CD4-positive, alpha-beta T cell treated with Interleukin-6 at 100 ng/mL for 8 hours (primary cell): ENCODE results near the gene ADRA2B.

Source experiments
- DNase-seq: peaks from one replicate; pipeline ENCODE4 v3.0.0-alpha.2; 2020; ENCODE audit warnings: mixed read lengths, low spot score

Gene ADRA2B

DNA sequence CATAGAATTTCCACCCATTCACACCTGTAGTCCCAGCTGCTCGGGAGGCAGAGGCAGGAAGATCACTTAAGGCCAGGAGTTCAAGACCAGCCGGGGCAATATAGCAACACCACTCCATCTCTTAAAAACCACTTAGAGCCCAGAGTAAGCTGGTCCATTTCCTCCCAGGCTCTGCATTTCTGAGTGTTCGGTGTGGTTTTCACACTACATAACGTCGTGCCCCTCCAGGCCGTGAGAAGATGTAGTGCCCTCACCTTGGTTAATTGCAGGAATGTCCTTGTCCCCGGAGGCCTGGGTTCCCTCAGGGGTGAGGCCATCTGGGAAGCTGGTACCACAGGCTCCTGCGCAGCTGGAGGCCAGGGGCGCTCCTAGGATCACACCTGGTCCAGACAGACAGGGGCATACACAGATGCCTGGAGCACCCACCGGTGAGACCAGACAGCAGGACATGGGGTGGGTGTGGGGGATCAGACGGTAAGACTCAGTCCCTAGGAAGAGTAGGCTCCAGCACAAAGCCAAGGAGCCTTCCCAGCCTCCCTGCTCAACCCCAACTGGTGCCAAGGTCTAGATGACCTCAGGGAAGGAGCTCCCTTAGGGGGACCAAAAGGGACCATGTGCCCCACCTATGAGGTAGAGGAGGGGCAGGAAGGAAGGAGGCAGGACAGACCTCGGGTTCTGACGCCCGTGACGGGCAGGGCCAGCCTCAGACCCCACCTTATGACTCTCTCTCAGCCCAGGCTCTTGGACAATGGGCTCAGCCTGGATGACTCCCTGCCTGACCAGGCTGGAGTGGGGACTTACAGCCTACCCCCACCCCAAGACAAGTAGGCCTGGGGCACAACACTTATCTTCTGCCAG lies 21.2 kb upstream of the ADRA2B start:
- no peak for DNase-seq

DNA sequence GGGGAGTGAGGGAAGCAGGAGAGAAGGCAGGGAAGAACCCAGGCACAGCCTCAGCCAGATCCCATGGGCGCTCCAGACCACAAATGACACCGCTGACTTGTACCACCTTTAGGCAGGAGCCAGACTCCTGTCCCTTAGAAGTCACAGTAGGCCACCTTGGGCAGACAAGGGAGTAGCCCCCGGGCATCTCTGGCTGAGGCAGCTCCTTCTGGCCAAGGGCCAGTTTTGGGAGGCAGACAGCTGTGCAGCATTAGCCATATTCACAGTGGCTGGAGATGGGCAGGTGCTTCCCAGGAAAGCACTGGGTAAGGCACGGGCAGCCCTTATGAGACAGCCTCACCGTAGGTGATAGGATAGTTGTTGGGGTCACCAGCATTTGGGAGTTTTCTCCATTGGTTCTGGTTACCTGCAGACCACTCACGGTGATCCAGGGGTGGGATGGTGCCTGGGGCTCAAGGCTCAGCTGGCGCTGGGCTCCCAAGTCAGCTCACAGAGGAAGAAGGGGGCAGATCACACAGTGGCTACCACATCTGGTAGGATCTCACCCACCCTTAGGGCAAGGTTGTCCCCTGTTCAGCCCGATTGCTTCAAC lies 19.9 kb upstream of the ADRA2B start:
- no peak for DNase-seq

DNA sequence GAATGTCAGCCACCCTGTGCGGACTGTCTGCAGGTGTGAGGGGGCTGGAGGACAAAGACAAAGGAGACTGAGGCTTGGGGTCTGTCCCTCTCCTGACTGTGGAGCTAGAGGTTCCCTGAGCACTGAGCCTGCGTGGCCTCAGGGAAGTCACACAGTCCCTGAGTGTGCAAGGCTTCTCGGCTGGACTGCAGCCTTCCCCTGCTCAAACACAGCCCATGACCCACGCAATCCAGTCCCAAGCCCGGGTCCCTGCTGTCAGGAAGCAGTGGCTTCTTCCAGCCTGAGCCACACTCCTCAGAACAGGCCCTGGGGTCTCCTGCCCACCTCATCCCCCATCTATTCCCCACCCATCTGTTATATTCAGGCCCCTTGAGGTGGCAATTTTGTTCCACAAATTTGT lies 19.2 kb upstream of the ADRA2B start:
- no peak for DNase-seq

DNA sequence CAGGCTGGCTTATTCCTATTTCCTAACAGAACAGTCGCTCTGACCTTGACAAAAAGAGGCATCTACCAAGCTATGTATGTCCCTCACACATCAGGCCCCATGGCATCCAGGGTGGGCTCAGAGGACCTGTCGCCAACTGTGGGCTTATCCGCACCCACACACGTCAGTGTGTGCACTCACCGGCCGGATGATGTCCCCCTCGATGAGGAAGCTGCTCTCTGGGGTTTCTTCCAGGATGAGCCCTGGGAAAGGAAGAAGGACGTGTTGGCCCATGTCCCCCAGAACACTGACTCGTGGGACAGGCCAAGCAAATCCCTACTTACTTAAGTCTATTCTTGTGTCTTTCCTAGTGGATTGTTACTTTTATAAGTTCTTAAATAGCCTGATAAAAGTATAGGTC lies 18.8 kb upstream of the ADRA2B start:
- DNase-seq = no peak

DNA sequence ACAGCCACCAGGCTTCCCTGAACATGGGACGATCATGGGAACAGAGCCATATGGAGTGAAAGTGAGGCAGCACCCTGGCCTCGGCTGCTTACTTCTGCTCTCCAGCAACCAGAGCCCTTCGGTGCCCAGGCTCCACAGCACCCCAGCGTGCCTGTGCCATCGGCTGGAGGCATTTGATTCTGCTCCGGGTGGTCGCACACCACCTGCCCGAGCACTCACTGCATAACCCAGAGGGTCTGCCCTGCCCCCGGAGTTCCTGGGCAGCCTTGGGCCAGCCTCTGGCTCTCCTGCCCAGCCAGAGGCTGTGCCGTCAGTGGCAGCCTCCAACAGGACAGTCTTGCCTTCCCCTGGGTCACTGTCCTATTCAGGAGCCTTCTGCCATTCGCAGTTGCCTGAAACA lies 18.1 kb upstream of the ADRA2B start:
- no peak for DNase-seq

DNA sequence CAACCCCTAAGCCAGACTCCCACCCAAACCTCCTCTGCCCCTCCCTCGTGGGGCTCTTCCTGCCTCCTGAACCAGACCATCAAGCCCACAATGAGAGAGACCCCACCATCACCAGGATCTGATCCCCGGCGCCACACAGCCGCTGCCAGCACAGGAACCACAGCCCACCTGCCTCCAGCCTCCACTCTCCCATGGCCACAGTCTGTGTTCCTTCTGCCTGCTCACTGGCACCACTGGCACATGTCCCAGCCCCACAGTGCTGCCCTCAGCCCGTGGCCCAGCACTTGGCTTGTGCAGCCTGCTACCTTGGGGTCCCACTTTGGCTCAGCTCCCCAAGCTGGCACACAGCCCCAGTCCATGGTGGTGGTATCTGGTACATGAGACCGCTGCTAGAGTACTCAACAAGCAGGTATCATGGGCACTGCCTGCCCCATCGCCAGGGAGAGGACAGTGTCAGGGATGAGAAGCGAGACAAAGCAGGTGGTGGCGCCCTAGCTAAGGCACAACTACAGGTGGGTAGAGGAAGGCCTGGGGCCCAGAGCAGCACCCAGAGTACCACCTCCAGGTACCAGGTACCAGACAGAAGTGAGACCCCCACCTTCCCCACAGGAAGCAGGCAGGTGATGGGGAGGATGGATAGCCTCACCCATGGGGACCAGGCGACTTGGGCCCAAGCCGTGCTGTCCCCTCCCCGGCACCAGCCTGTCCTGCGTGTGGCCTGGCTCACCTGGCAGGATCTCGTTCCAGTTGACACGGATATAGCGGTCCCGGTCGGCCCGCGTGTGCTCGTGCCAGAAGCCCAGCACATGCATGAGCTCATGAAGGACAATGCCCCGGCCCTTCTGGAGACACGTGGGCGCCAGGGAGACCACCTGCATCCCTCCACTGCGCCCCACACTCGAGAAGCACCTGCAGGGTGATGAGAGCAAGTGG lies 15.7 kb upstream of the ADRA2B start:
- DNase-seq = no peak

DNA sequence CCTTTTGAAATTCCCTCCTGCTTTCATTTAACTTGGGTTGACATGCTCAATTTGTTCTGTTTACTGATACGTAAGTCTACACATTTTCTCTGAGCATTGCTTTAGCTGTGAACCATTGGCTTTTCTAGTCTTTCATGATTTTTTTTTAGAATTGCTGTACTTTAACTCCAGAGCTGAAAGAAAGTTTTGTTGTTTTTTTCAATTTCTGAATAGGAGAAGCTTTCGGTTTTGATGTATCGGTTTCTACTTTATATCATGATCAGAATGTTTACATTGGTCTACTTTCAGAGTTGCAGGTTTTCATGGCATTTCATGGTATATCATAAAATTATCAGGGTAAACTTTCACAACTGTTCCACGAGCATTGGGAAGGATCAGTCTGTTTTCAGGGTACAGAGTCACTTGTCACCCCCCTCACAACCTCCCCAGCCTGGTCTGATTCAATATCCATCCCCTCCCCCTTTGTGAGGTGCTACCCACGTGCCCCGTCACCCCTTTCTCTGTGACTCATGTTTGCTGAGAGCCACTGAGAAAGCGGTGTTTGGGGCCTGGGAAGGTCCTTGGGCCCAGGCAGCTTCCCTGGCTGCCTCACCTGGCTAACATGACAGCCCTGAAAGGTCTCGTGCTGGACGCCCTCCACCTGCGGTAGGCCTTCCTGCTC lies 14.9 kb upstream of the ADRA2B start:
- DNase-seq = no peak

DNA sequence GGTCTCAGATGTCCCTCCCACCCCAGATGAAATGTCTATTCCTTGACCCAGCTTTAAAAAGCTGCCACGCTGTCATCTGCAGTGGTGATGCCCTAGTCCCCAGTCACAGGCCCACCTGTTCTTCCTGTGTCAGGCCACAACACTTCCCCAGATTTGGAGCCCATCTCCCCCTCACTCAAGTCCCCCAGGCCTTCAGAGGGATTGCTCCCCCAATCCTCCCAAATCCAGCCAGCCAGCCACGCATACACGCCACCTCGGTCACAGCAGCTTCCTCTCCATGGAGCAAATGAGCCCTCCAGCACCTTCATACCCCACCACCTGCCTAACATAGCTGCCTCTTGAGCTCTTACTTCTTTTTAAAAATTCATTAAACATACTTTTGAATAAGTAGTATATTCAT lies 14.1 kb upstream of the ADRA2B start:
- no peak for DNase-seq

DNA sequence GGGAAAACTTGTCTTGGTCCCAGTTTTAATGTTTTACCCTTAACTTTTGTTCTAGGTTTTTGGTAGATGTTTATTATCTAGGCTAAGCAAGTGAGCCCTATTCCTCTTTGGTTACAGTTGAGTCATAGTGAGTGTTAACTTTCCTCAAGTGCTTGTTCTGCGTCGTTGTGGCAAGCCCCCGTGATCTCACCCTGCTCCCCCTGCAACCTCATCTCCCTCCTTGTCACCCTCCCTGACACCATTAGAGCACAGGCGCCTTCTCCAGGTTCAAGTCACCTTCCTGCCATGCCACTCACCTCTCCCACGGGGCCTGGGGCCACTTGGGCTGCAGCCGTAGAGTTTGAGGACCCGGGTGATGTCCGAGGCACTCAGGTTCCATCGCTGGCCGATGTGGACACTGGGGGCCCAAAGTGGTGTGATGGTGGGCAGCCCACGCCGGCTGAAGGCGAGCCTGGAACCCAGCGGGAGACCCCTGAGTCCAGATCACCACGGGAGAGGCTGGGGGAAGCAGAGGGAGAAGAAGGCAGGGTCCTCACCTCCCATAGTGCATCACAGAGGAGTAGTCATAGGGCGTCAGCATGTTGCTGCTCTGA lies 13.3 kb upstream of the ADRA2B start:
- no peak for DNase-seq

DNA sequence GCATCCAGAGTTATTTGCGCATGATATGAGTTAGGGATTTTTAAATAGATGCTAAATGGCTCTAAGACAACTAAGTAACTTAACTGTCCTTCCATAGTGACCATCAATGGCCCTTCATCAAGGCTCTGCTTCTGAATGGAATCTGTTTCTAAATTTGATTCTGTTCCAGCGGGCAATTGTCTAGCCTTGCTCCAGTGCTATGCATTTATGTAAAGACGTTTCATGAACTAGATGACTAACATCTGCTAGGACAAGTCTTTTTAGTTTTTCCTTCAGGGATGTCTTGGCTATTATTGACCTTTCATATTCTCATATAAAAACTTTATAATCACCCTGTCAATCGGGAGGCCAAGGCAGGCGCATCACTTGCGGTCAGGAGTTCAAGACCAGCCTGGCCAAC lies 12.1 kb upstream of the ADRA2B start:
- no peak for DNase-seq

DNA sequence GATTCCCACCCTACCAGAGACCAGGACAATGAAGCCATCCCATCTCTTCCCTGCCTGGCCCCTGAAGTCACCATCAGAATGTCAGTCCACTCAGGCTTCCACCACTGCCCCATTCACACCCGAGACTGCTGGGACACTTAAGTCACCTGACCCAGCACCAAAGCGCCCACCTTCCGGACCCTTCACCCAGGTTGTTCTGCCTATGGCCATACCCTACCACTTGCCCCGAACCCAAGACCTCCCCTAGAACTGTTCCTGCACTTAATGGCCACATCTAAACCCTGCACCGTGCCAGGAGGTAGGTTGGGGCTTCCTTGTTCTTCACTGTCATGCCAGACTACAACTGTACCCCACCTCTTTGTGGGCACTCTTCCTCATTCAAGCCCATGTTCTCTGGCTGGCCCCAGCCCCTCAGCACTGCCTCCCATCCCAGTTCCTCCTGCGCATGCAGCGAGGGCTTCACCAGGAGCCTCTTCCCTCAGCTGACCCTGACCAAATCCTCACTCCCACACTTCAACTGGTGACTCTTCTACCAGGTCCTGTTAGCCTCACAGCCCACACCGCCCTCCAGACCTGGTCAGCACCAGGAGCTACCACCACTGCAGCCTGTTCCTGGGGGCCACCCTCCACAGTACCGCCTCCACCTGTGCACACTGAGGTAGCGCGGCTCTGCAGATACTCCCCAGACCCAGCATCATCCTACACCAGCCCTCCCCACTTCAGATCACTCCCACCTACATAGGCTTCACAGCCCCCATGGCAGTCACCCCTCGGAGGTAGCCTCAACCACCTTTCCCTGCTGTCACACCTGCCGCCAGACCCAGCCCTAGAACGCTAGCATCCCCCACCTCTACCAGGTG lies 8.3 kb upstream of the ADRA2B start:
- DNase-seq = no peak

DNA sequence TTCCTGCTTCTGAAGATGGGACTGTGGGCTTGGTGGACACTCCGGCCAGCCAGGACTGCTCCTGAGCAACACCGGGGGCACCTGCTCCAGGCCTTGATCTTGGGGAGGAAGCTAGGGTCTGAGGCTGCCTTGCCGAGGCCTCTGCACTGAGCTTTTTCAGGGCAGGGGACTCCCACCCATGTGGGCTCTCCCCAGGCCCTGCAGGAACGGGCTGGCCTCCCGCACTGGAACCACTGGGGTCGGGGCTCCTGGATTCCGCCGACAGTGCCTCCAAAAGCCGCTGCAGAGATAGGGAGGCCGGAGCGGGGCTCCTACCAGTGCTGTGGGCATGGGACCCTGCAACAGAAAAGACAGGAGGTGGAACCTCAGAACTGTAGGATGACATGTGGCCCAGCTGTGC lies 7.6 kb upstream of the ADRA2B start:
- DNase-seq = no peak

DNA sequence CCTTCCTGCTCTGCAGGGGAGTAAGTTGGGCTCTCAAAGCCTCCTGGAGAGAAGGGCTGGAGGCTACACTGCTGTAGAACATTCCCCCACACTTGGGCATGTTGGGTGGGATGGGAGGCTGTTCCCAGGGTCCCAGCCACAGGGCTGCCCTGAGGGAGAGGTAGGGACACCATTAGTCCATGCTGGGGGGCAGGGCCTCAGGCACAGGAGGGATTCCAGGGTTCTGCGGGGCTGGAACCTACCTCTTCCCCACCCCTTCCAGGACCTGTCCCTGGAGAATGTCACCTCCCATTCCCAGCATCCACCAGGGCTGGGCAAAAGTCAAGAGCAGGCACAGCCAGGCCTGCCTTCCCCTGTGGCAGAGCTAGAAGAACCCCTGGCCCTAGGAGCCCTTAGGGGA lies 6.9 kb upstream of the ADRA2B start:
- DNase-seq = no peak

DNA sequence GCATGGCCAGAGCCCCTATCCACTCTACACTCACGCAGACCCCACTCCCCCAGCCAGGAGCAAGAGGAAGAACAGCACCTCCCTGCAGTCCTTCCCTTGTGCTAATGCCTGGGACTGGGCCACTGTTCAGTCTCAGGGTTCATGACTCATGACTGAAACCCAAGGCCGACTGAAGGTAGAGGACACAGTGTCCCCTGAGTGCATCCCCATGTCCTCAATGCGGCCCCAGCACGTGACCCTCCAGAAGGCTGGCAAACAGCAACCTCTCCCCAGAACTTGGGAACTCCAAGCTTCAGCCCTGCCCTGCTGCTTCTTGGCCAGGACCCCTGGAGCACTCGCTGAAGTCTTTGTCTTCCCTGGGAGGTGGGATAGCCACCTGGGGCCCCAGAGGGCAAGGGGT lies 6.0 kb upstream of the ADRA2B start:
- no peak for DNase-seq

DNA sequence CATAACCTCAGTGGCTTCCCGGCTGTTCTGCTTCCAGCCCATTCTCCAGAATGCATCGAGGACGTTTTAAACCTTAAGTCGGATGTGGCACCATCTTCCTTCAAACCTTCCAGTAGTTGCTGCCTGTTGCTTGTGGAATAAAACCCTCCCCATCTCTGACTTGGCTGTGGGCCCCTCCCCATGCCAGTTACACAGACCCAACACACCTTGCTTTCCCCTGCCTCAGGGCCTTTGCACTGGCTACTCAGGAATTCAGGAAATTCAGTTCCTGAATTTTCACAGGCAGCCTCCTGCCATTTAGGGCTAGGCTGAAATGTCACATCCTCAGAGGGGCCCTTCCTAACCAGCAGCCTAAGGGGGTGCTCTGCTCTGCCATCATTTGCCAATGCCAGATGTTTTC lies 5.0 kb upstream of the ADRA2B start:
- DNase-seq = no peak

DNA sequence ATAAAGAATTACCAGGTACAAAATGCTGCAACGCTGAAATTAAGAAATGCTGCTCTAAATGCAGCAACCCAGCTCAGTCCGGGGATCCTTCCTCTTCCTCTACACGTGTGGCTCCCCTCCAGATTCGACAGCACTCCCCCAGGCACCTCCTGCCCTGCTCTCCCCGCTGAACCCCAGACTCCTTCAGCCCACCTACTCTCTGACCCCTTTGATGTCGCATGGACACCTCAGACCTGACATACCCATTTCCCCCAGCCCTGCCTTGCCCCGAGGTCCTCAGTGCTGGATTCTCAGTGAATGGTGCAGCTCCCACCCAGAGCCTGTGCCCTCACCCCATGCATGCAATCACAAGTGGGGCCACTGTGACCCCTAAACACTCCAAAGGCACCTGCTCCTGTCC lies 4.6 kb upstream of the ADRA2B start:
- no peak for DNase-seq

DNA sequence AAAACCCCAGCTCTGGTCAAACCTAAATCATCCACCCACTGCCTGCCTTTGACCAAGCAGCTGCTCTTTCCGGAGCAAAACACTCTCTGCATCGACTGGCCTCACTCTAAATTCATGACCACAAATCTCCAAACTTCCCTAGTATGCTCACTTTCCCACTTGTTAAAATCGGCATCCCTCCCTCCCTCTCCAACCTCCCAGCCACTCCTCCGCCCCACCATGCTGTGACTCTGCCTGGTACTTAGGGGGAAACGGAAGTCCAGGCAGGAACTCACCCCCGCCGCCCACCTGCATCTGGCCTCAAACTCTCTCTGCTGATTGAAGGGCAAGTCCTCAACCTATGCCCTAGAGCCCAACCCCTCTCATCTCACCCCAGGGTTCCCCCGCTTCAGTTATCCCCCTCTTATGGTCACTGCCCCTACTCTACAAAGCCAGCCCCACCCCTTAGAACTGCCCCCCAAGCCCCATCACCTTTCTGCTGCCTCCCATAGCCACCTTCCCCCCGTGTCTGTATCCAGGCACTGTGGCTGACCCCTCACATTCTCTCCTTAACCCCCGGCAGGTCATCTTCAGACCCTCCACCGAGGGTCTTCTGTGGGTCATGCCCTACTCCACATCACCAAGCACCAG lies 3.8 kb upstream of the ADRA2B start:
- DNase-seq = no peak

DNA sequence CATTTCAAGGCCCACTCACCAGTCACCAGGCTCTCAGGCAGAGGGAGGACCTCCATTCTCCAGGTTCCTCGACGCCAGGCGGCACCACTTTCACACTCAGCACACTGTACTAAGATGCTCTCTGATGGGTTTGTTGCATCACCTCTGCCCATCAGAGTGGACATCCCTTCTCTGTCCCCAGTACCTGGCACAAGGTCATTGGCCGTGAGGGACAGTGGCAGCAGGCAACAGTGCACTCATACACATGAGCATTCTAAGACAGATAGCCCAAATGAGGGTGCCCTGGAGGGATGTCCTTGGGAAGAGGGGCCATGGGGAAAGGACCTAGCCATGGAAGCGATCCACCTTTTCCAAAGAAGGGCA lies 3.0 kb upstream of the ADRA2B start:
- no peak for DNase-seq

DNA sequence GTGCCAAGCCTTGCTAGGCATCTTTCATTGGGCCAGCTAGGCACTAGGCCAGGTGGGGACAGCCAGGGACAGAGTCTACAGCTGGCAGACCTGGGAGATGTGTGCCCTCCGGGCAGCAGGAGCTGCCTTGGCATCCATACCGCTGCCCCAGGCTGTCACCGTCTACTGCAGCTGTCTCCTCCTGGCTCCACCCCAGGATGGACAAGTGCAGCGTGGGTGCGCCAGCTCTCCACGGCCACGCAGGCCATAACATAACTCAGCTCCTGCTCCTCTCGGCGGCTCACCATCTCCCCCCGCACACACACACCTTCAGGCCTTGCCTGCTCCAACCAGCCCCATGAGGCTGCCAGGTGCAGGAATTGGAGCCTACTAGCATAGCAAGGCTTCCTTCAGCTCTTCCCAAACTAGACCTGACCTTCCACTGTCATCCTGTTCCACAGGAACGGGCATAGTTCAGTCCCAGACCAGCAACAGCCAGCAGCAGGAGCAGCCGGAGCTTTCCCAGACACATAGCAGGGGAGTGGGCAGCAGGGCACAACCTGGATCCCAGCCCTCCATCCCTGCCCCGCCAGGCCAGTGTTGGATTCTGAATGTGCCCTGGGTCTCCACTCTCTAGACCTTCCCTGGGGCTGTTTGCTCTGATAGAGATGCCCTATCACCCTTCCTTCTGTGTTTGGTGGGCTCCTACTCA lies 2.5 kb upstream of the ADRA2B start:
- DNase-seq = no peak
